Activated effector memory CD4-positive, alpha-beta T cell treated with anti-CD3 and anti-CD28 coated beads, Interleukin-2, amount 50 U/mL, for 16 hours (primary cell): ENCODE results near the gene RPTOR.
A peak's percentile ranks its signal among the peaks of the same experiment; 100 is the strongest.
"Not testable (repeated sequence)": the region's sequence is repeated elsewhere in the genome, so short reads cannot be mapped to it uniquely, and the experiment has no call there.

Experiments used
- DNase-seq: peaks from one replicate; pipeline ENCODE4 v3.0.0-alpha.2; 2020

The RPTOR gene

DNA sequence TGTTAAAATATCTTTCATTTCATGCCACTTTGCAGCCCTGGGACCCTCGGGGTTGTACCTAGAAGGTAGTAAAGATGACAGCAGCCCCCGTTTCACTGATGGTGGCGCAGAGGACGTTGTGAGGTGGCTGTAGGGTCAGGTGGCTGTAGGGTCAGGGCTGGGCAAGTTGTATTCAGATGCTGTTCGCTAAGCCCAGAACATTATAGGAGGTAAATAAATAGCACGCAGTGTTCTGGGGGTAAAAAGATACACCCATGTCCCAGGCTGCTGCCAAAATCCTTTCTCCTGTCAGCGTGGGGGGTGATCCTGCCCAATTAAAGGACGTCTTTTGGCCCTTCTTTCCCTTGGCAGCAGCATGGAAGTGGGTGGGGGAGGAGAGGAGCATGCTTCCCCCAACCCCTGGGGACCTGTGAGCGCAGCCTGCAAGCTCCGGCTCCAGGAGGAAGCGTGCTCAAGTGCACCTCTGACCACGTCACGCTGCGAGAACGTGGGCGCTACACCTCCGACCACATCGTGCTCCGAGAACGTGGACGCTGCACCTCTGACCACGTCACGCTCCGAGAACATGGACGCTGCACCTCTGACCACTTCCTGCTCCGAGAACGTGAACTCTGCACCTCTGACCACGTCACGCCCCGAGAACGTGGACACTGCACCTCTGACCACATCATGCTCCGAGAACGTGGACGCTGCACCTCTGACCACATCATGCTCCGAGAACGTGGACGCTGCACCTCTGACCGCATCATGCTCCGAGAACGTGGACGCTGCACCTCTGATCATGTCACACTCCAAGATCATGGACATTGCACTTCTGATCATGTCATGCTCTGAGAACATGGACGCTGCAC, 182.1 kb downstream of the RPTOR start:
- DNase-seq, result no peak

DNA sequence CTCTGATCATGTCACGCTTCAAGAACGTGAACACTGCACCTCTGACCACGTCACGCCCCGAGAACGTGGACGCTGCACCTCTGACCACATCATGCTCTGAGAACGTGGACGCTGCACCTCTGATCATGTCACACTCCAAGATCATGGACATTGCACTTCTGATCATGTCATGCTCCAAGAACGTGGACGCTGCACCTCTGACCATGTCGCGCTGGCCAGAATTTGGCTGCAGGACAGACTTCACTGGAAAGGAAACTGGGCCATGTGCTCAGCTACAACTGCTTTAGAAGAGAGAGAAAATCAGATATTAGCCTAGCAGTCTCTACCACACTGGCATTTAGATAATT, 182.7 kb downstream of the RPTOR start:
- DNase-seq, result no peak

DNA sequence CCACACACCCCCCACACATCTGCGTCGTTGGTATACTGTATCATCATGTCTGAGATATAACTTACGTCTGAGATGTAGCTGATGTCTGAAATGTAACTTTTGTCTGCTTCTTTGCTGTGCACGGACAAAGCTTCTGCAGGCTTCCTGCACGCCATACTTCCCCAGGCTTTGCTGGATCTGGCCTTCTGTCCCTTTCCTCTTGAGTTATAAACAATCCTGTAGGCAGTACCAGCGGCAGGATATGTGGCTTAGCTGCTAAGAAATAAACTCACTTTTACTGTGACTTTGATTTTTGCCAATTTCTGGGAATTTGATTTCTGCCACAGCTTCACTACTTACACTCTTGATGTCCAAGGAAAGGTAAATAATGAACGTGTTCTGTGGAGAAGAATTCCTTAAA, 184.4 kb downstream of the RPTOR start:
- DNase-seq, result no peak

DNA sequence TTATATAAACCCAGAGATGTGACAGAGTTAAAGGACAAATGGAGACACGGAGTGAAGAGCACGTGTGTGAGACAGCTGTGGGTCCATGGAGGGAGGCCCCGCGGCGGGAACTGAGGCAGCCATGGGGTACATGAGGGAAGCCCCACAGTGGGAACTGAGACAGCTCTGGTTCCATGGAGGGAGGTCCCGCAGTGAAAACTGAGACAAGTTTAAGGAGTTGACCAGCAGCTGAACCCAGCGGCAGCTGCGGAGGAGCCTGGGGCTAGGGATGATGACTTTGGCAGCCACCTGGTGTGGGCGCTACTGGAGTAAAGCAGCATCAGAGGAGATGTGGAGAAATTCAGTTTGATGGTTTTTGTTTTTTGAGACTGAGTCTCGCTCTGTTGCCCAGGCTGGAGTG, 185.1 kb downstream of the RPTOR start:
- DNase-seq, result no peak

DNA sequence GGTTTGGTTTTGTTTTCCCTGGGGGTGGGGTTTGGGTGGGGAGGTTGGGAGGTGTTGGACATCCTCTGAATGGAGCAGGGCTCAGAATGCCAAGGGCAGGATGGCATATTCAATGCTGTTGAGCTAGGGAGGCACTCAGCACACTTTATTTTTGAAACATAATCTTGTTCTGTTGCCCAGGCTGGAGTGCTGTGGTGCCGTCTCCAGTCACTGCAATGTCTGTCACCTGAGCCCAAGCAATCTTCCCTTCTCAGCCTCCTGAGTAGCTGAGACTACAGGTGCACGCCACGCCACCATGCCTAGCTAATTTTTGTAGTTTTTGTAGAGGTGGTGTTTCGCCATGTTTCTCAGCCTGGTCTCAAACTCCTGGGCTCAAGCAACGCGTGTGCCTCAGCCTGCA, 186.1 kb downstream of the RPTOR start:
- no peak for DNase-seq

DNA sequence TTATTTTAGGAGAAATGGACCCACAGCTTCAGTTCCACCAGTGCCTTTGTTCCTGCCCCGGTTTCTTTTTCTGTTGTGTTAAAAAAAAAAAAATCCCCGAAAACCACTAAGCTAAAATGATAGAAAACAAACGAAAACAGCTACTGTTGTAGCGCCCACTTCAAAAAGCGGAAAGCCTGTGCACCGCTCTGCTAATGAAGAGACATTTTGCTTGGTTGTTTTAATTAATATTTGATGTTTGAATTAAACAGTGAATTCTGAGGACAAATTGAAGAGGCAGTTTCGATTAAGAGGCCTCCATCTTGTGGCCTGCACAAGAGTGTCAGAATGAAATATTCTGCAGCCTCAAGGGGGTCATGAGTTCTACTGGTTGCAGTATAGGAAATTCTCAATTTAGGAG, 186.7 kb downstream of the RPTOR start:
- no peak for DNase-seq

DNA sequence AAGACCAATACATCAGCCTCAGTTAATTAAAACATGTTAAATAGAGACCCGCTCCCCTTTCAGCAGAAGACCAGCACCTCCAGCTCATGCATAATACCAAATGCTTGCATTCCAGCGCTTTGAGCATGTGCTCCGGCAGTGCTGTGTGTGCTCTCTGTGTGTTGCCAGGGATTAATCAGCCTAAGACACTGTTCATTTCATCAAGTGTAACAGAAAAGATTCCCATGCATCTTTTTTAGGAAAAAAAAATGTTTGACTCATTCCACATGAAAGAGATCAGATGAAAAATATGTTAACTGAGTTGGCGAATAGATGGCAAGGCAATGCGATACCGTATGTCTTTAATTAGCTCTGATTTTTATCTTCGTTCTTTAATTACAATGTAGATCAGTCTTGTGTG, 187.6 kb downstream of the RPTOR start:
- no peak for DNase-seq

DNA sequence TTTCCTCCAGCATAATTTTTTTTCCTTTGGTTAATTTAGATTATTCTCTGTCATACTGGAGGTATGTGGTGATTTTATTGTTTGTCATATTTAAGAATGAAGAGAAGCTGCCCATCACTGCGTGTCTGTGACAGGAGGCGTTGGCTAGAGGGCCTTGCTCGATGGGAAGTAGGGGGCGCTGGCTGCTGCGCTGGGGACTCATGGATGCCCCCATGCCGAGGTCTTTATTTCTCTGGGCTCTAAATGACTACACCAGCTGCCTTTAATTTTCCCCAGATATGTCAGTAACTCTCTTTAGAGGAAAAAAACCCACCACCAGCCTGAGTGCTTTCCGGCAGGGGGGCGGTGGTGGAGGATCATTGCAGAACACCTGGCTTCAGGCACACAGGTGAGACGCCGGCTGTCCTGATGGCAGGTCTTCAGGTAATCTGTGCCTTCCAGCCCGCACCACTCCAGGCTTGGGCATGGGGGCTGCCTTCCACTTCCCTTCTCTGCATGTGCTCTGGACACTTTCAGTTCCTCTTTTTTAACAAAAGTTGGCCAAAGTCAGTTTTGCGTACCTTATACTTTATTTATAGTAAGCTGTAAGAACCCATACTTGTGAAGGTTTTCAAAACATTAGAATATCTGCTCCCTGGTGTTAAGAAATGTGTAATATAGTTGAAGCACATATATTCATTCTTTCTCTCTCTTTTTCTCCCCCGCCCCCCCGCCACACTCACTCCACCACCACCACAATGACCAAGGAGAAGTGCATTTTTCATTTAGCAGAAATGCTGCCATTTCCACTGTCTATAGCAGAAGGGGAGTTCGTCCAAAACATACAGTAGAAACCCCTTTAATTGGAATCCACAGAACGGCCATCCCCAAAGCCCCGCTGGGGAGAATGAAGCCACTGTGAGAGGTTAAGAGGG, 192.7 kb downstream of the RPTOR start:
- no peak for DNase-seq

DNA sequence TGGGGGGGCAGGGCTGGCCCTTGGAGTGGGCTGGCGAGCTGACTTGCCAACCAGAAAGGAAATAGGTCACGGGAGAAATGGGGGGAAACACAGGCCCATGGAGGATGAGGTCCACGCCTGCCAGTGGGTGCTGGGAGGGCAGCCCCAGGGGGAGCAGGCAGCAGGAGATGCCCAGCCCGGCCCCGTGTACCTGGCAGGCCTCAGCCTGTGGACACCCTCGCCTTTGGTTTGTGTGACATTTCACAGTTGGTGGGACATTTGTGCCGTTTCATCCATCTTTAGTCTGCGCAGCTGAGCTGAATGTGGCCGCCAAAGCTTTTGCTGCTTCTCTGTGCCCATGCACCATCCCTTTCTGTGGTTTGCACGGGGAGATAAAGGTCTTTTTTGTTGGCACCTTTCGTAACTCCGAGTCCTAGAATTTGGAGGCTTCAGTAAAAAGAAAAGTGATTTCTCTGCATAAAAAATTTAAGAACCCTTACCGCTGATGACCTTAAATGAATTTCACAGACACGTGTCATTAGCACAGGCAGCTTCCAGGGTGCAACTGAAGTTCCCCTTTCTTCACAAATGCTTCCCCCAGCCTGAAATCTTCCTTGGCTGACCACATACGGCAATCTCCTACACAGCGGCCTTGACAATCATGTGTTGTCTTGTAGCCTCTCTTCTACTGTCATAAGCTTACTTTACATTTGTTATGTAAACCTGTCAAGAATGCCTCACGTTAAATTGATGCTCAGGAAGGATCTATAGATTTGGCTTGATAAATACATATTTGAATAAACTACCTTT, 193.6 kb downstream of the RPTOR start:
- no peak for DNase-seq

DNA sequence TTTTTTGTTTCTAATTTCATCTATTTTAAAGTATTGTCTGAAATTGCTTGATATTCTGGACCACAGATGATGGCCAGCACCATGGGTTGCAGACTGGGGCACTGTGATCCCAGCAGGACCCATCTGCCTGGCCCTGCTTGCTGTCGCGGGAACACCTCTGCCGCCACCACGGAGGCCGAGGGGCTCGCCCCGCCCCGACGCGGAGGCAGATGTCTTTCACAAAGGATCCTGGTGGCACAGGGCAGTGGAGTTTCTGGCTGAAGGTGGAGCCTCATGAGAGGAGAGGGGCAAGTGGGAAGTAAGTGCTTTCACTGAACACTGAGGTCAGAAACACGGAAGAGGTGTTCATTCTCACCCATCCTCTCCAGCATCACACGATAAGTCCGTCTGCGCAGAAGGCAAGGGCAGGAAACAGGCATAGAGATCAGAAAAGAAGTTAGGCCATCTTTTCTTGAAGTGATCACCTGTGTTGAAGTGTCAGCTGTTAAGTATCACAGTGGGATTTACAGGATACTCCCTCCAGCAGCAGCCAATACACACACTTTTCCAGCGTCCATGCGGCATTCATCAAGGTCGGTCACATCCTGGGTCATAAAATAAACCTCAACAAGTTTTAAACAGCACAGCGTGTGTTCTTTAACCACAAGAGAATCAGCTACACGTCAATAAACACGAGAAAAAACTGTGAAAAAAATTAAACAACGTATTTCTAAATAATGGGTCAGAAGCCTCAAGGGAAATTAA, 194.5 kb downstream of the RPTOR start:
- DNase-seq, result no peak

DNA sequence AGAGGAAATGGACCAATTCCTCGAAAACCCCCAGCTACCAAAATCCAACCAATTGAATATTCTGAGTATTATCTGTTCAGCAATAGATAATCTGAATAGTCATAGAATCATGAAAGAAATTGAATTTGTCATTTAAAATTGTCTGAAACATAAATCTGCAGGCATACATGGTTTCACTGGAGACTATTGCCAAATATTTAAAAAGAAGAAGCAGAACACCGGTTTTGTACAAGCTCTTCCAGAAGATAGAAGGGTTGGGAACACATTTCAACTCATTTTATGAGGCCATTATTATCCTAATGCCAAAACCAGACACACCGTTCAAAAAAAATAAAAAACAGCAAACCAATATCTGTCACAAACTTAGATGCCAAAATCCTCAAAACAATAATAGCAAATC, 195.5 kb downstream of the RPTOR start:
- no peak for DNase-seq

DNA sequence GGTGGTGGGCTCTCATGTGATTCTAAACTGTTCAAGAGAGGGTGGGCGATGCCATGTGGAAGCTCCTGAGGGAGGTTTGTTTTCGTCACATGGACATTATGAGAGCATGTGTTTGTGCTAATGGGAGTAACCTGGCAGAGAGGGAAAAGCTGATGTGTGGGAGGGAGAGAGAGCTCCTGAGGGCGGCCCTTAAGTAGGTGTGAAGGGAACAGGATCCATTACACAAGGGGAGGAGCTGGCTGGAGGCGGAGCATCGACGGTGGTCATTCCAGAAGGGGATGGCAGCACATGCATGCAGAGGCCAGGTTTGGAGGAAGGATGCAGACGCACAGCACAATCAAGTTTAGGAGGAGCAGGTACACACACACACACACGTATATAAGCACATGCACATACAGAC, 197.5 kb downstream of the RPTOR start:
- no peak for DNase-seq

DNA sequence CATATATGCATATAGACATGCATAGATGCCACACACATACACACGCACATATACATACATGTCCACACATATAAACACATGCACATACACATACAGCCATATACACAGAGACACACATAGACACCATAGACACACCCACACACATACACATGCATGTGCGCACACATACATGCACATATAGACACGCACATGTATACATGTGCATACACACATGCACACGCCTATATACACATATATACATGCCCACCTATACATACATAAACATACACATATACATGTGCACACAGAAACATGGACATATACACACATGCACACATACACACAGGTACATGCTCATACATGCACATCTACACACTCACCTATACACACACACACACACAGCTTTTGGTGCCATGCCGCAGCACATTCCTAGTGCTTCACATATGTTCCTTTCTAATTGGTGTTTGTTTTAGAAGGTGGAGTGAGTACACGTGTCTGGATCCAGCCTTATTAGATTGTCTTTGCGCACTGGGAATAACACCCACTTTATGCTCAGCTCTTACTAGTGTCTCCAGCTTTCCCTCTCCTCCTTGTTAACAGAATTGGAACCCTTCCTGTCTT, 198.0 kb downstream of the RPTOR start:
- no peak for DNase-seq

DNA sequence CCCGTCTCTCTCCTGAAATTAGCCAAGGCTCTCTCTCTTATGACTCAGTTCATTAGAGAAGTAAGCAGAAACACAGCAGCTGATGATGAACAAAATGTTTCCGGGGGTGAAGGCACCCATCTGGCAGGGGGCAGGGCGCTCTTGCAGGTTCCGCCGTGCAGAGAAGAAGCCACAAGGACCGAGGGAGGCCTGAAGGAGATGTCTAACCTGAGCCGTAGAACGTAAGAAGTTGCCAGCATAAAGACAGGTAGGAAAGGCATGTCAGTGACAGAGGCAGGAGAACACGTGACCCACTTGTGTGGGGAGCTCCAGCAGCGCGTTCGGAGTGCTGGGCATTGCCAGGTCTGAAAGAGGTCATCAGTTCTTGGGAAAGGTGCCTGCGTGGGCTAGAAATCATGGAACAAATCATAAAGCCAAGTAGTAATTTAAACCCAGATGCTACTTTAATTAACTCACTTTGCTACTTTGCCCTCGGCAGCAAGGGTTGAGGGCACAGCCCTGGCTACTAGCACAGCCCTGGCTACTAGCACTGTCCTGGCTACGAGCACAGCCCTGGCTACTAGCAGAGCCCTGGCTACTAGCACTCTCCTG, 198.6 kb downstream of the RPTOR start:
- peak; percentile 77 for DNase-seq

DNA sequence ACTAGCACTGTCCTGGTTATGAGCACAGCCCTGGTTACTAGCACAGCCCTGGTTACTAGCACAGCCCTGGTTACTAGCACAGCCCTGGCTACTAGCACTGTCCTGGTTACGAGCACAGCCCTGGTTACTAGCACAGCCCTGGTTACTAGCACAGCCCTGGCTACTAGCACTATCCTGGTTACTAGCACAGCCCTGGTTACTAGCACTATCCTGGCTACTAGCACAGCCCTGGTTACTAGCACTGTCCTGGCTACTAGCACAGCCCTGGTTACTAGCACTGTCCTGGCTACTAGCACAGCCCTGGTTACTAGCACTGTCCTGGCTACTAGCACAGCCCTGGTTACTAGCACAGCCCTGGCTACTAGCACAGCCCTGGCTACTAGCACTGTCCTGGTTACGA, 199.3 kb downstream of the RPTOR start:
- DNase-seq, result not testable (repeated sequence)

DNA sequence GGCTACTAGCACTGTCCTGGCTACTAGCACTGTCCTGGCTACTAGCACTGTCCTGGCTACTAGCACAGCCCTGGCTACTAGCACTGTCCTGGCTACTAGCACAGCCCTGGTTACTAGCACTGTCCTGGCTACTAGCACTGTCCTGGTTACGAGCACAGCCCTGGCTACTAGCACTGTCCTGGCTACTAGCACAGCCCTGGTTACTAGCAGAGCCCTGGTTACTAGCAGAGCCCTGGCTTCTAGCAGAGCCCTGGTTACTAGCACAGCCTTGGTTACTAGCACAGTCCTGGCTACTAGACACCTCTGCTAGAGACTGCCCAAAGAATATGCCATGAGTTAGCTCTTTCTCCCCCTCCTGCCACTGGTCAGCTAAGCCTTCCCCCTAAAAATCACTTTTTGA, 200.1 kb downstream of the RPTOR start:
- DNase-seq, result not testable (repeated sequence)

DNA sequence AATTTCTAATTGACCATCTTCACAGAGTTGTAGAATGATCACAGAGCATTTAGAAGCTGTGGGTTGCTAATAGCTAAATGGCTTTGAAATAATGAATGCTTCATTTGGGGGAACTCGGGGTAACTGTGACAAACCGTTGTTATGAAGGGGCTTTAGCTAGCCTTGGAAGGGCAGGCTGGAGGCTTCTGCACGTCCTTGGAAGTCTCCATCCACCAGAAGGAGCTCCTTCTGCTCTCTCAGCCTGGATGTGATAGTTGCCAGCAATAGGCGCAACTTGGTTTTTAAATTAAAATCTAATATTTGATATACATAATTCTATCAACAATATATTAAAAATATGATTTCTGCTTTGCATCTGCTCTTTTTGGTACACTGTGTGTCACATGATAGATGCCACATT, 200.5 kb downstream of the RPTOR start:
- no peak for DNase-seq

DNA sequence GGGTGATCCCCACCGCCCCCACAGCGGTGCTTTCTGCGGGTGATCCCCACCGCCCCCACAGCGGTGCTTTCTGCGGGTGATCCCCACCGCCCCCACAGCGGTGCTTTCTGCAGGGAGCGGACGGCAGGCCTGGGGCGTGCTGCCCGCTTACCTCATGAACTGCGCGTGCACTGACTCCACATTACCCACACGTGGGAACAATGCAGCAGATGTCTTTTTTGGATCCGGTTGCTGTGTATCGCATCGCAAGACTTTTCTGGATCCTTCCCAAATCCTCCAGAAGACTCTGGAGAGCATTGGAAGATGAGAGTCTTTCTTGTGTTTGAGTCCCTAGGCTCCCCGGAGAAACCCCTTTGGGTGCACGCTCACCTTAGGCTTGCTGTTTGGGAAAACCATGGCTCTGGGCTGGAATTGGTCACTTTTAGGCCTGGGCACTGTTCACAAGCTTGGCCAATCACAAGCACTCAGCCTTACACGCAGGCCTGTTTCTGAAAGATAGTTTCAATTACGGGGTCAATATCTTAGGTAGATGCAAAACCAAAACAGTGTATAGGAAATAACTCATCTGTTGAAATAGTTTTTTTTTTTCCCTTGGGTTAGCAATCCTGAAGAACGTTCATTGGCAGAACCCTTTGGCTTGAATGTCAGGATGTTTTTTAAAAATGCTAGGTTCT, 201.8 kb downstream of the RPTOR start:
- no peak for DNase-seq

DNA sequence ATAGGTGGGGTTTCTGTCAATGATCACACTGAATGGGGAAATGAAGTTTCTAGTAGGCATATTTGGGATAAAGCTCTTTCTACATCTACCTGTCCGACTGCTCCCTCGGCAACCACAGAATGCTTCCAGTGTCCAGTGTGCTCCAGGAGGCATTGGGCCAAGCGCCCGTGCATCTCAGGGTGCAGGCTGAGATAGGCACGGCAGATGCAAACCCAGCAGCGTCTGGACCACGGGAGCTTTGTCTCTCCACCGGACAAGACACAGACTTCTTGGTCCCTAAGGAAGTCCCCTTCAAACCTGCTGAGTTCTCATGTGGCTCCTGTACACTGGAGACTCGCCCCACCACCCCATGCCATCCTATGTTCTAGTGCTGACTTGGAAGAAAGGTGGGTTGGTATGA, 202.8 kb downstream of the RPTOR start:
- no peak for DNase-seq

DNA sequence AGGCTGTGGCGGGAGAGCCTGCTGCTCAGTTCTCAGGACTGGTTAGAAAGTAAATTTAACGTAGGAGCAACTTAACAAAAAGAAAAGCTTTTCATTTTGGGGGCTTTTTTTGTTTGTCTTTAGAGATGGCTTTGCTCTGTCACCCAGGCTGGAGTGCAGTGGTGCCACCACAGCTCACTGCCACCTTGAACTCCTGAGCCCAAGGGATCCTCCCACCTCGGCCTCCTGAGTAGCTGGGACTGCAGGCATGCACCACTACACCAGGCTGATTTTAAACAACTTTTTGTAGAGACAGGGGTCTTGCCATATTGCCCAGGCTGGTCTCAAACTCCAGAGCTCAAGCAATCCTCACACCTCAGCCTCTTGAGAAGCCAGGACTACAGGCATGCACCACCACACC, 205.0 kb downstream of the RPTOR start:
- peak; percentile 53 for DNase-seq

DNA sequence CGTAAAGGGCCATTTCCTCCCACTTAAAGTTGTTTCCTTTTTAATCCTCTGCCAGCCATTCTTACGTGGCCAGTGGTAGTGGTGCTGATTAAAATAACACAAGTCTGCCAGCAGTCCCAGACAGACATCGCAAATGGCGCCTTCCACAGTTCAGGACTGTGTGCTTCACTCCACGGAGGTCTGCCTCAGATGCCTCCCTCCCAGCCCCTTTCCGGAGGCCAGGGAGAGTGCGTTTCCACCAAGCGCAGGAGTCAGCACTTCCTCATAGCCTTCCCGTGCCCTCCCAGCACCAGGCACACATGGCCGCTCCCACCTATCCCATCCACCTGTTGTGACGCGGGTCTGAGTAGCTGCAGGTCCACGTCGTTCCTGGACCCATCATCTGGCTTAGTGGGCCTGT, 205.6 kb downstream of the RPTOR start:
- peak; percentile 42 for DNase-seq
